Neural cell (in vitro differentiated cells): ENCODE data around the gene LPP.

Source experiments
- EZH2 ChIP-seq: fragments of 200-600, 300-800 bp; shearing (Covaris generic), sonication (generic); IDR thresholded peaks from 2 replicates; pipeline ENCODE4 v1.6.1; 2014; ENCODE audit warnings: antibody characterized with exemption, low read length, borderline replicate concordance, mild to moderate bottlenecking; ENCODE audit not compliant: insufficient read depth, poor library complexity, severe bottlenecking
- RAD21 ChIP-seq: fragments of 450-650 bp; conservative IDR thresholded peaks from 2 replicates; pipeline ENCODE4 v1.6.1; 2014; ENCODE audit warnings: antibody characterized with exemption, mild to moderate bottlenecking, moderate library complexity
- TF ChIP-seq, protein P1 (sequence below): fragments of 450-650 bp; IDR thresholded peaks from 2 replicates; pipeline ENCODE4 v1.5.1; 2014; ENCODE audit warnings: antibody characterized with exemption, mild to moderate bottlenecking, moderate library complexity; ENCODE audit not compliant: poor library complexity, severe bottlenecking

DNA sequence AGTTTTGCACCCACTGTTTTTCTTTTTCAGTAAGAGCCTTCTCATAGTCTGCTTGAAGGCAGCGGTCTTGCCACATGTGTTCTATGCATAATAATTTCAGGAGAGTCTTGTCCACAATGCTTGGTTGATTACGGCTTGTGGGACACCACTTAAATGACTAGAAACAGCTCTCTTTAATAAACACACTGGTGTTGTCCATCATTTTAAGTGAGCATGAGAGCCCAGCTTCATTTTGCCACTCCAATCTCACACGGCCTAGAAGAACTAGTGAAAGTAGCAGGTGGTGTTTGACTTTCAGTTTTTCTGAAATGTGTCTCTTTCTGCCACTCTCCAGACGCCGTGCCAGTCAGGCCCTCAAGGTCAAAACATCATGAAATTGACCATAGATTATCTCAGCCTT, 292.1 kb downstream of the LPP start:
- TF ChIP-seq EZH2 (no peak), RAD21 (no peak)
- TF ChIP-seq, protein P1, sequence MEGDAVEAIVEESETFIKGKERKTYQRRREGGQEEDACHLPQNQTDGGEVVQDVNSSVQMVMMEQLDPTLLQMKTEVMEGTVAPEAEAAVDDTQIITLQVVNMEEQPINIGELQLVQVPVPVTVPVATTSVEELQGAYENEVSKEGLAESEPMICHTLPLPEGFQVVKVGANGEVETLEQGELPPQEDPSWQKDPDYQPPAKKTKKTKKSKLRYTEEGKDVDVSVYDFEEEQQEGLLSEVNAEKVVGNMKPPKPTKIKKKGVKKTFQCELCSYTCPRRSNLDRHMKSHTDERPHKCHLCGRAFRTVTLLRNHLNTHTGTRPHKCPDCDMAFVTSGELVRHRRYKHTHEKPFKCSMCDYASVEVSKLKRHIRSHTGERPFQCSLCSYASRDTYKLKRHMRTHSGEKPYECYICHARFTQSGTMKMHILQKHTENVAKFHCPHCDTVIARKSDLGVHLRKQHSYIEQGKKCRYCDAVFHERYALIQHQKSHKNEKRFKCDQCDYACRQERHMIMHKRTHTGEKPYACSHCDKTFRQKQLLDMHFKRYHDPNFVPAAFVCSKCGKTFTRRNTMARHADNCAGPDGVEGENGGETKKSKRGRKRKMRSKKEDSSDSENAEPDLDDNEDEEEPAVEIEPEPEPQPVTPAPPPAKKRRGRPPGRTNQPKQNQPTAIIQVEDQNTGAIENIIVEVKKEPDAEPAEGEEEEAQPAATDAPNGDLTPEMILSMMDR, result no peak
